GM19455 (cell line): ENCODE results near the gene RND3.

Experiments used
- ATAC-seq: cut with Tn5 transposase; IDR thresholded peaks from one replicate; pipeline ENCODE4 v1.9.1; 2021; ENCODE audit not compliant: unreplicated experiment

The RND3 gene

GRCh38 chr2:150445398-150445797 is 42.1 kb downstream of the RND3 start:
- ATAC-seq = no peak

GRCh38 chr2:150442484-150442883 is 45.0 kb downstream of the RND3 start:
- ATAC-seq = no peak

- ATAC-seq = no peak
These were observed 45.7 kb downstream of the RND3 start for GRCh38 chr2:150441784-150442183.

- no peak for ATAC-seq
These were observed 46.2 kb downstream of the RND3 start for GRCh38 chr2:150441226-150441625.

GRCh38 chr2:150438654-150439053 is 48.8 kb downstream of the RND3 start:
- ATAC-seq = no peak

GRCh38 chr2:150438041-150438440 is 49.4 kb downstream of the RND3 start:
- ATAC-seq = no peak

- ATAC-seq = no peak
These were observed 55.2 kb downstream of the RND3 start for GRCh38 chr2:150432312-150432625.

- ATAC-seq = no peak
These were observed 55.7 kb downstream of the RND3 start for GRCh38 chr2:150431561-150432311.

GRCh38 chr2:150429384-150429961 is 58.0 kb downstream of the RND3 start:
- ATAC-seq = no peak

- no peak for ATAC-seq
These were observed 58.8 kb downstream of the RND3 start for GRCh38 chr2:150428641-150429040.

- no peak for ATAC-seq
These were observed 60.2 kb downstream of the RND3 start for GRCh38 chr2:150427298-150427697.

- no peak for ATAC-seq
These were observed 60.7 kb downstream of the RND3 start for GRCh38 chr2:150426724-150427123.

GRCh38 chr2:150426315-150426714 is 61.2 kb downstream of the RND3 start:
- no peak for ATAC-seq

- no peak for ATAC-seq
These were observed 62.1 kb downstream of the RND3 start for GRCh38 chr2:150425121-150425955.

GRCh38 chr2:150424406-150424805 is 63.1 kb downstream of the RND3 start:
- no peak for ATAC-seq

- no peak for ATAC-seq
These were observed 66.3 kb downstream of the RND3 start for GRCh38 chr2:150421126-150421651.

- no peak for ATAC-seq
These were observed 68.6 kb downstream of the RND3 start for GRCh38 chr2:150418916-150419315.
